NCI-H1930 (cell line): ENCODE data around the gene SLC49A3.
"Not testable (repeated sequence)": the region's sequence is repeated elsewhere in the genome, so short reads cannot be mapped to it uniquely, and the experiment has no call there.

Experiments used
- DNase-seq, 2 experiments: peaks; one replicate each; lab custom pipeline; 2025; lab: John Stamatoyannopoulos, UW

The SLC49A3 gene

GRCh38 chr4:703336-704197, 14.6 kb upstream of the SLC49A3 start:
- no peak for DNase-seq

- DNase-seq, result no peak
These were observed 13.7 kb upstream of the SLC49A3 start for GRCh38 chr4:702618-703048.

GRCh38 chr4:700587-701264, 11.8 kb upstream of the SLC49A3 start:
- DNase-seq, result no peak

GRCh38 chr4:699816-700580, 11.0 kb upstream of the SLC49A3 start:
- DNase-seq, result no peak

- not testable (repeated sequence) for DNase-seq
These were observed 5.5 kb upstream of the SLC49A3 start for GRCh38 chr4:694341-694940.

- DNase-seq, result no peak
These were observed 4.0 kb upstream of the SLC49A3 start for GRCh38 chr4:692771-693554.

GRCh38 chr4:689723-690122, 772 bp upstream of the SLC49A3 start:
- no peak for DNase-seq

GRCh38 chr4:687971-688853, 739 bp downstream of the SLC49A3 start:
- no peak for DNase-seq

GRCh38 chr4:687048-687970, 1.6 kb downstream of the SLC49A3 start:
- no peak for DNase-seq

- no peak for DNase-seq
These were observed 2.4 kb downstream of the SLC49A3 start for GRCh38 chr4:686413-687040.

- no peak for DNase-seq
These were observed 3.1 kb downstream of the SLC49A3 start for GRCh38 chr4:685679-686412.

GRCh38 chr4:684623-685327, 4.2 kb downstream of the SLC49A3 start:
- no peak for DNase-seq

GRCh38 chr4:683982-684622, 4.8 kb downstream of the SLC49A3 start:
- DNase-seq, result peak; percentile 50 to 72

GRCh38 chr4:683247-683897, 5.6 kb downstream of the SLC49A3 start:
- no peak for DNase-seq

- DNase-seq, result no peak
These were observed 6.3 kb downstream of the SLC49A3 start for GRCh38 chr4:682490-683172.
